NCI-H82 treated with DMSO at 0.1 percent for 48 hours (cell line): Measurements from ENCODE around the gene RIPK1.
"Not testable (repeated sequence)": the region's sequence is repeated elsewhere in the genome, so short reads cannot be mapped to it uniquely, and the experiment has no call there.

ENCODE experiments used
- DNase-seq: peaks from one replicate; lab custom pipeline; 2025; ENCODE audit not compliant: unreplicated experiment; lab: John Stamatoyannopoulos, UW

Gene RIPK1

GRCh38 chr6:3045369-3045768 lies 22.9 kb upstream of the RIPK1 start:
- no peak for DNase-seq

GRCh38 chr6:3045777-3046176 lies 22.5 kb upstream of the RIPK1 start:
- no peak for DNase-seq

GRCh38 chr6:3046295-3046694 lies 22.0 kb upstream of the RIPK1 start:
- no peak for DNase-seq

GRCh38 chr6:3048009-3048408 lies 20.3 kb upstream of the RIPK1 start:
- not testable (repeated sequence) for DNase-seq

GRCh38 chr6:3052481-3053230 lies 15.6 kb upstream of the RIPK1 start:
- DNase-seq = no peak

- DNase-seq = no peak
These were observed 15.1 kb upstream of the RIPK1 start for GRCh38 chr6:3053231-3053508.

- DNase-seq = not testable (repeated sequence)
These were observed 13.8 kb upstream of the RIPK1 start for GRCh38 chr6:3054229-3055157.

- DNase-seq = not testable (repeated sequence)
These were observed 13.2 kb upstream of the RIPK1 start for GRCh38 chr6:3055158-3055499.

- no peak for DNase-seq
These were observed 11.1 kb upstream of the RIPK1 start for GRCh38 chr6:3057063-3057770.

GRCh38 chr6:3058957-3059356 lies 9.3 kb upstream of the RIPK1 start:
- DNase-seq = no peak

GRCh38 chr6:3060092-3060491 lies 8.2 kb upstream of the RIPK1 start:
- DNase-seq = not testable (repeated sequence)

- no peak for DNase-seq
These were observed 6.8 kb upstream of the RIPK1 start for GRCh38 chr6:3061501-3061941.

- not testable (repeated sequence) for DNase-seq
These were observed 5.0 kb upstream of the RIPK1 start for GRCh38 chr6:3063340-3063732.

- DNase-seq = peak; percentile 8
These were observed 4.3 kb upstream of the RIPK1 start for GRCh38 chr6:3063733-3064700.

- no peak for DNase-seq
These were observed 3.3 kb downstream of the RIPK1 start for GRCh38 chr6:3071568-3071967.

- no peak for DNase-seq
These were observed 4.5 kb downstream of the RIPK1 start for GRCh38 chr6:3072798-3073197.

GRCh38 chr6:3073382-3073781 lies 5.1 kb downstream of the RIPK1 start:
- no peak for DNase-seq

- DNase-seq = no peak
These were observed 7.4 kb downstream of the RIPK1 start for GRCh38 chr6:3075772-3076113.

GRCh38 chr6:3076320-3076719 lies 8.0 kb downstream of the RIPK1 start:
- DNase-seq = no peak

GRCh38 chr6:3077430-3077829 lies 9.1 kb downstream of the RIPK1 start:
- no peak for DNase-seq

- not testable (repeated sequence) for DNase-seq
These were observed 10.7 kb downstream of the RIPK1 start for GRCh38 chr6:3078952-3079351.
